GM19467 (cell line): ENCODE results near the gene UBXN6.

Experiments used
- ATAC-seq: cut with Tn5 transposase; IDR thresholded peaks from one replicate; pipeline ENCODE4 v1.9.1; 2021; ENCODE audit warnings: mild to moderate bottlenecking, moderate library complexity; ENCODE audit not compliant: unreplicated experiment

The UBXN6 gene

DNA sequence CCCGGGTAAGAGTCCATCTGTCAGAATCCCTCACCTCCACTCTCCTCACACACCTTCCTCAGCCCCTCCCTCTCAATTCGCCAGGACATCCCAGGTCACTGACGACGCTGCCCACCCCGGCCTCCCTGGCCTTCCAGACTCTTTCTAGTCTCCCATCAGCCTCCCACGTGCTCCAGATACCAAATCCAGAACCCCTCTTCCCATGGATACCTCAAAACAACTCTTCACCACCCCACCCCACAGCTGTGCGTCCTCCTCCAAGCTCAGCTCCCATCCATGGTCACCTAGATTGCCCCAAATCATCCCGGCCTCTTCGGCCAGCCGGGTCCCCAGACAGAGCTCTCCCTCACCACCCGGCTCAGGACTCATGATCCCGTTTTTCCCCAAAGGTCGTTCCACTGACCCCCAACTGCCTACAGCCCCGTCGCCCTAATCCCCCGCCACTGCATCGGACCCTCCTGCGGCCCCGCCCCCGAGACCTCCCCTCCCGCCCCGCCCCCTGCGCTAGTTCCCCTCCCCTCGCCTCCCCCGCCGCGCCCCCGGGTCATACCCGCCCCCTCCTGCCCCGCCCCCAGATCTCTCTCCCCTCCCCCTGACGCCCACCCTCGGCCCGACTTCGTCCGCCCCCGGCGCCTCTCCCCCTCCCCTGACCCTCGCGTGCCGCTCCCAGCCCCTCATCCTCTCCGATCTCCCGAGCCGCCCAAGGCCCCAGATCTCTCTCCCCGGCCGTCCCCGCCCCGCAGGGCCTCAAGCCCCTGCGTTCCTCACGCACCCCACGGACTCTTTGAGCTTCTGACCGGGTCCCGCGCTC is 546 bp downstream of the UBXN6 start:
- peak; percentile 6 for ATAC-seq

DNA sequence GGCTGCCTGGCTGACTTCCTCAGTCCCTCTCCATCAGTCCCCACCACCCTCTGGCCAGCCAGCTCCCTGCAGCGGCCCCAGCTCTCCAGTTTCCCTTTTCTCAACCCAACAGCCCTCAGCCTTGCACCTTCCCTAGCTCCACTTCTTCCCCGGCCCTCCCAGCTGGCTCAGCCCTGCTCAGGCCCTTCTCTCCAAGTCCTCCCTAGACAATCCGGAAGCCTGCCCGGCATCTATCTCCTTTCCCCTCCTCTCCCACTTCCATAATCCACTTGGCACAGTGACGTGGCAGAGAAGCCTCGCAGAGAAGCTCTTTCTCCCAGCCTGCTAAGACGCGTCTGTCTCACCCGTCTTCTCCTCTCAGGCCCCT is 1.1 kb downstream of the UBXN6 start:
- ATAC-seq: no peak

DNA sequence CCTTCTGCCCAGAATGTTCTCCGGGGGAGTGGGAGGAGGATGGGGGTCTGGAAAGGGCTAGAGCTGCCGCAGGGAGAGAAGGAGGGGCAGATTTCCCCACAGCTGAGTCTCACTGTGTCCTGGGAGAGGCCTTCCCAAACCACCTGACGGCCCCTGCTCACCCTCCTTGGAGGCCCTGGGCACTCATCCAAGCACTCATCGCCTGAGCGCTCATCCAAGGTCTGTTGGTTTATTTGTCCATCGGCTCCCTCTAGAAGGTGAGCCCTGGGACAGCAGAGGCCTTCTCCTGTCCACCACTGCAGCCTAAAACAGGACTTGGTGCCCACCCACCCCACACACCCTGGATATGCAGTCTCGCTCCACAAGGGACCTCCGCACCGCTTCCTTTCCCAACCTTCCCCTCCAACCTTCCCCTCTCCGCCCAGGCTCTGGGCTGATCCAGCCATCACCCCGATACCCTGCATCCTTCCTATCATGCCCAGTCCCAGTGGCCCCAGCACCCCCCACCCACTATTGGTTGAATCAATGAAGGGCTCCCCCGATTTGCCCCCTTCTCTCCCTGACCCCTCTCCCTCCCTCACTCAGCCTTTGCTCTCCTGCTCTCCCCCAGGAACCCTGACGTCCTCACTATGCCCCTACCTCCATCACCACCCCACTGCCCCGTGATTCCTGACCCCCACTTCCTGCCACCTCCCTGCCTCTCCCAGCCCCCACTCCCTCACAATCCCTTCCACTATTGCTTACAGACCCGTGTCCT is 1.7 kb downstream of the UBXN6 start:
- no peak for ATAC-seq

DNA sequence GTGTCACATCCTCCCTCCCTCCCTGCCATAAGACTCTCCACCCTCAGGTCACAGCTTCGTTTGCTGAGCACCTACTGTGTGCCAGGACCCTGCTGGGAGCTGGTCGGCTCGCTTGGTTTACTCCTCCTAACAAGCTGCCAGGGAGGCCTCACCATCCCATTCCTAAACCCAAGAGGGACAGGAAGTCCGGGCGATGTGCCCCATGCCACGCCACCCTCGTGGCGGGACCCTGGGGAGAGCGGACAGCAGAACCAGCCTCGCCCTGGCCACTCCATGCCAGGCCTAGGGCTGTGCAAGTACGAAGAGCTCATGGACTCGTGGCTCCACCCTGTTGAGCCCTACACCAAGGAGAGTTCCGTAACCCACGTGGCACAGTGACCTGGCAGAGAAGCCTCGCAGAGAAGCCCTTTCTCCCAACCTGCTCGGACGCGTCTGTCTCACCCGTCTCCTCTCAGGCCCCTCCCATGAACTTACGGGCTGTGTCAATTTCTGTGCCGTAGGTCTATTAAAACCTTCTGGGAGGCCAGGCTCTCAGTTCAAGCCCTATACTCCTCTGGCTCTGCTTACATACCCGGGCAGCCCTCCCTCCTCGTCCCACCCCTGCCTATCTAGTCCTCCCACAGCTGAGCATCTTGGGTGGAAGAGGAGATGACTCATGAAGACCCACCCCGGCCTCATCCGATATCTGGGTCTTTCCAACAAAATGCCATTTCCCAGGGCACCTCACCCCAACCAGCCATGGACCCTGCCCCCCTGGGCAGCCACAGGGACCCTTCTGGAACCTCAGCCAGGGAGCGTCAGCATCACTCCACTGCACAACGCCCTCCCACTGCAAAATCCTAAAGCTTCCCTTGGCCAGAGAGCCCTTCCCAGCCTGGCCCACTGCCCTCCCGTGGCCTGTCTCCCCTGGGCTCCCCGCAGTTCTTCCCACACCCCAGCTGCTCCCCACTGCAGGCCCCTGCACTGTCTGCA is 2.6 kb downstream of the UBXN6 start:
- ATAC-seq: no peak

DNA sequence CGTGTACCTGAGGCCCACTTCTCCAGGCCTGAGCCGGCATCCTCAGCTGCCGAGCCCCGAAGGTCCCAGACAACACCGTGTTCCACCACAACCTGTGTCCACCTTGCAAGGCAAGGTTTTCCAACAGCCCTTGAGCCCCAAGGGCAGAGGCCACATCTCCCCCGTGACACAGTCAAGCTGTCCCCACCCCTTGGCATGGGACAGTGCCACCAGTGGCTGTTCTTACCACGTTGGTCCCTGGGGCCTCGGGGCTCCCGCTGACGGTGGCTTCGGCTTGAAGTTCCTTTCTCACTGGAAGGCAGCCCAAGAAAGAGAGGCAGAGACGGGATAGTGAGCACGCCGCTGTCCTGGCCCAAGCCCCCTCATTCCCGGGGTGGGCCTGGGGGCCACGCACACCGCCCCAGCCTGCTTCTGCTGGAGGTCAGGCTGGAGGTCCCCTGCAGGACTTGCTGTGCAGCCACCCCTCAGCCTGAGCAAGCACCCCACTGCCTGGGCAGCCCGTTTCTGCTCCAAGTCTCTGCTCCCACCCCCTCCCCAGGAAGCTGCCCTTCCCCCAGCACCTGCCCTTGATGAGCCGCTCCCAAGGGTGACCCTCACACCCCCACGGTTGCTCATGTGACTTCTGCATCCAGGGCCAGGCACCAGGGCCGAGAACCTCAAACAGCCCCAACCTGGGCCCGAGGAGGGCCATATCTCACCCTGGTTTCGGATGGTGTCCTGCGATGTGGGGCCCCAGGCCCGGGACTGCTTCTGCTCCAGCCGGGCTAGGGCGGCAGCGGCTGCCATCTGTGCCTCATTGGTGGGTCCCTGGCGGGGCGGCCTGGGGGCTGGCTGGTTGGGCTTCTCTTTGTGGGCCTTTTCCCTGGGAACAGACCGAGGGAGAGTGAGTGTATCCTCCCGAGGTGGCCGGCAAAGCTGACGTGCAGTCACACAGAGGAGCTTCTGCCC is 4.1 kb downstream of the UBXN6 start:
- no peak for ATAC-seq

DNA sequence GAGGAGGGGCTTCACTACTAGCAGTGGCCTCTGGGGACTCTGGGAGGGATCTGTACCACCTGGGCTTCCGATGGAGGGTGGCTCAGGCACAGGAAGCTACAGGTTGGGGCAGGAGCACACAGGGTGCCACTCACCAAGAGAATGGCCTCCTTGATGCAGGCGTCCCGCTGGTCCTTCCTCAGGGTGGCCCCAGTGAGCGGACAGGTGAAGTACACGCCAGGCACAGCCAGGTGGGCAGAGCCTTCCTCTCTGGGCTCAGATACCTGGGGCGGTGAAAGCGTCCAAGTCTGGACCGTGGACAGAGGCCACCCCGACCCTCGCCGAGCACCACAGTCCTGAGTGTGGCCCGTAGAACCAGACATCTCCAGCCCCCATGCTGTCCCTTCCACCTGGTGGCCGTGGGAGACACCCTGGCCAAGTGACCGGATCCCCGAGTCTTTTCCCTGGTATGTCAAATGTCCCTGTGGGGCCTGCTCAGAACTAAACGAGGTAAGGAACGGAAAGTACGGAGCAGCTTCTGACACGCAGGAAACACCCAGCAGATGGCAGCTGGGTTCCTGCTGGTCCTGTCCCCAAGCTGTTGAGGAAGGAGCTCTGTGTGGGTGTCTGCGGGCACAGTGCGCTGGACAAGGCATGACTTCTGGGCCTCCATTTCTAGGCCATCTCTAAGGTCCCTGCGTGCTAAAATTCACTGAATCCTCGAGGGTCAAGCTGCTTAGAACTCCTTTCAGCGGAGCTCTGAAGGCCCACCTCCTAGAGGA is 5.2 kb downstream of the UBXN6 start:
- no peak for ATAC-seq

DNA sequence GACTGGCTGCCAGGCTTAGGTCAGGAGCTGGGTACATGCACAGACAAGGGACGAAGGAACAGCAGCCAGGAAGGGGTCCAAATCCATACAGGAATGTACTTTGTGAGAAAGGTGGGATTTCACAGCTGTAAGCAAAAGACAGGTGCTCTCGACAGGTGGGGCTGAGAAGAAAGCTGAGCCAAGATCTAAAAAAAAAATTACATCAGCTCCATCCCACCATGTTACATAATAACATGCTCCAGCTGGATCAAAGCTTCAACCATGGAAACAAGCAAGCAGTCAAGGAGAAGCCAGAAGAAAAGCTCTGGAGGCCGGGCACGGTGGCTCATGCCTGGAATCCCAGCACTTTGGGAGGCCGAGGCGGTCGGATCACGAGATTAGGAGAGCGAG is 8.0 kb downstream of the UBXN6 start:
- no peak for ATAC-seq

DNA sequence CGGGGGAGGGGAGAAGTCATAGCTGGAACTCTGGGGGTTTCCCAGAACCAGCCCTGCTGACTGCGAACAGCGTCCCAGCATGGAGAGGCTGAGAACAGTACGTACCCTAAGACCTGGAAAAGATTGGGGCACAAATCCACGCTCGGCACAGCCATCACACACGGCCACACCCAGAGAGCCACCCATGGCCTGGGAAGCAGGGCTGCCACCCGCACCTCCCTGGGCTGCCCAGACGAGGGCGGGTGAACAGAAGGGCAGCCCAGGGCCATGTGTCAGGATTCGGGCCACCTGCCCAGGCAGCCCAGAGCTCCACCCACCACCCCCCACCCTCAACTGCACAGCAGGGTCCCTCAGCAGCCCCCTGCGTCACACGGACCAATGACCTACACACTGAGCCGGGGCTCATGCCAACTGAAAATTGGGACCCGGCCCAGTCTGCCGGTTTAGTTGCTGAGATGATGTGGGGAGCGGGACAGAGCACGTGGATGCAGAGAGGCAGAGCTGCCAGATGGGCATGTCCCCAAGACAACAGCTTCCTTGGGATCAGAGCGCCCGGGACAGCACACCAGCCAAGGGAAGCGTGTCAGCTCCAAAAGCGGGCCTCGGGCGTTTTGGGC is 8.5 kb downstream of the UBXN6 start:
- ATAC-seq: no peak

DNA sequence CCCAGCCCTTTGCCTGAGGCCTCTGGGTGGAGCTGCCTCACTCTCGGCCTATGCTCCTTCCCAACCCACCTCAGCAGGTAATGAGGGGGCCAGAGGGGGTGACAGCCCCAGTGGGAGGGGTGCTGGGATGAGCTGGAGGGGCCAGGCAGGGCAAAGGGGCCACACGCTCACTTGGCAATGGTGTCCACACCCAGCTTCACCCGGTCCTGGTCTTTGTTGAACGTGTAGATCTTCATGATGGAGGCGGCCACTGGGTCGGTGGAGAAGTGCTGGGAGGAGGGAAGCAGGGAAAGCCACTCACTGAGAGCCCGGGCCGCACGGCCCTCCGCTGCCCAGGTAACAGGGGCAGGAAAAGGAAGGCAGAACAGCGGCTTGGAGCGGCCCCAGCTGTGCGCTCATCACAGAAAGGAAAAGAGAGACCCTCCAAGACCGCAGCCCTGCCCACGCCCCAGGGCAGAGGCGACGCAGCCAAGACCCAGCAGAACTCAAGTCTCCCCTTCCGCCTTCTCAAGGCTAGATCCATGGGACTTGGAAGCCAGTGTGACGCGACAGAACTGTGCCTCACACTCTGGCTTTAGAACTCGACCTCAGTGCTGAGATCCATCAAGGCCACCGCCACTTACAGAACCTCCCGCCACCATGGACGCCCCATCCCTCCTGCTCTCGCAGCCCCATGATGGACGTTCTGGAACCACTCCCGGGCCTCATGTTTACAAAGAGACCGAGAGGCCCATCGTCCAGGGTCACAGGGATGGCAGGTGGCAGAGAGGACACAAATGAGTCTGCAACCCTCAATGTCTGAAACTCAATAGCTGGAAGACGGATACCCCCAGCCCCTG is 9.2 kb downstream of the UBXN6 start:
- ATAC-seq: no peak

DNA sequence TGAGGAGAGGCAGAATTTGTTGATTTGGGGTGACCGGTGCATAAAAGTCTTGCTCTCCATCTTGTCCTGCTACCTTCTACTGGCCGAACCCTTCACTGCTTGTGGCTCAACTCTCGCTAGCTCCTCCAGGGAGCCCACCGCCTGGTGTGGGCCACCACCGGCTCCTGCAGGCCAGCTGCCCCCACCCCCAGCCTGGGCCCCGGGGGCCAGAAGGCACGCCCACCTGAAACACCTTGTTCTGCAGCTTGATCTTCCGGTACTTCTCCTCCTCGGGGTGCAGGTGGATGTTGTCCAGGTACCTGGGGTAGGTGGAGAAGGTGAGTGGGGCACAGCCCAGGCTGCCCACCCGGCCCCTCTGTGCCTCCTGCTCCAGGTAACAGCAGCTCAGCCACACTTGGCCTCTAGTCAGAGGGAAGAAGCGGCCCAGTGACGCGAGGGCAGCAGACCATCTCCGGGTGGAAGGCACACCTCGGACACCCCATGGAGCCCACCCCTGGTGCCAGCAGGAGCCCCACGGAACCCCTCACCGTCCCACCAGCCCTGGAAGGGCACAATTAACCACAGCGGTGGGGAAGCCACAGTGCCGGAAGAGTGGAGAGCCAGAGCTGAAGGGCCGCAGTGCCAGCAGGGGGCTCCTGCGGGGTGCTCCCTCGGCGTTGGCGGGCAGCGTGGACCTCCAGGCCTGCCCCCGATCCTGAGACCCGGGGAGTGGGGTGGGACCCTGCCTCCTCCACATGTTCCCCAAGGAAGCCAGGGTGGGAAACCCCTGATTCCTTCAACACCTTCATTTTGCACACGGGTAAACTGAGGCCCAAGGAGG is 10.1 kb downstream of the UBXN6 start:
- ATAC-seq: no peak

DNA sequence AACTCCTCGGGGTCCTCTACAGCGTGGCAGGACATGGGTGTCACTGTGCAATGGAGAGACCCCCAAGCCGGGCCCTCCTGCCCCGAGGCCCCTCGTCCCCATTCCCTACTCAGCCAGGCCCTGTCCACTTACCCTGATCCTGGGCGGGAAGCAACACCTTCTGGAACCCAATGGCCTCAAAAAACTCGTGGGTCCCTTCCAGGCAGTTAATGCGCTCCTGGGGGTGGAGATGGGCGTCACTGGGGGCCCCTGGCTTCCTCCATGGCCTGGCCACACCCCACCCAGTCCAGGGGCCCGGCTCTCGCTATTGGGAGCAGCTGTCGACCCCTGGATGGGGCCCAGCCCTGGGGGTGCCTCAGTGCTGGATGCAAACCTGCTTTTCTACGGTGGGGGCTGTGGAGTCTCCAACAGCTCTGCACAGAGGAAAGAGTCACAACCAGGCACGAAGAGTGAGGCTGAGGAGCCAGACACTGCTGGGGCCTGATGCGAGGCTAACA is 10.8 kb downstream of the UBXN6 start:
- no peak for ATAC-seq

DNA sequence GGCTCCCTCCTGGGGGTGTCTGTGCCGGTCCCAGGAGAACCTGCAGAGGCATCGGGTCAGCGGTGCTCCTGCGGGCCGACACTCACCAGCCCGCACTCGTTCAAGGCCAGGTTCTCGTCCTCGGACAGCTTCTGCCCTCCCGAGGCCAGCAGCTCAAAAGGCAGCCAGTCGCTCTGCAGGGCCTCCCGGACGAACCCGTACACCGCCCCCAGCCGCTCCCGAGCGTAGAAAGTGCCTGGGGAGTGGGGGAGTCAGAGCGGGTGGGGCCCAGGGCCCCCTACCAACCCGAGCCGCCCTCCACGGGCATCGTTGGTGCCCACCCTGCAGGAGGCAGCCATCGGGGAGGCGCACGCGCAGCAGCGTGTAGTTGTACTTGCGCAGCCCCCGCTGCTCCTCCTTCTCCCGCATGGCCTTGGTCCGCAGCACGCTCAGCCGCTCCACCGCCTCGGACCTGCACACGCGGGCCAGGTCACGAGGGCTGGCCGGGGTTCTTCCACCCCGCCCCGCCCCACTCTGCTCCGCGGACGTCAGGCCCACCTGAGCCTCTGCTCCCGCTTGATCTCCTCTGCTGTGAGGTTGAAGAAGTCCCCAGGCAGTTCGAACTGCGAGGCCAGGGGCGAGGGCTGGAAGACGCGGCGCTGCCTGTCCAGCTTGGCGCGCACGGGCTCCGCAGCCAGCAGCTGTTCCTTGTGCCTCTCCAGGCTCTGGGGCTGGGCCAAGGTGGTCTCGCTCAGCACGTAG is 11.5 kb downstream of the UBXN6 start:
- ATAC-seq: no peak

DNA sequence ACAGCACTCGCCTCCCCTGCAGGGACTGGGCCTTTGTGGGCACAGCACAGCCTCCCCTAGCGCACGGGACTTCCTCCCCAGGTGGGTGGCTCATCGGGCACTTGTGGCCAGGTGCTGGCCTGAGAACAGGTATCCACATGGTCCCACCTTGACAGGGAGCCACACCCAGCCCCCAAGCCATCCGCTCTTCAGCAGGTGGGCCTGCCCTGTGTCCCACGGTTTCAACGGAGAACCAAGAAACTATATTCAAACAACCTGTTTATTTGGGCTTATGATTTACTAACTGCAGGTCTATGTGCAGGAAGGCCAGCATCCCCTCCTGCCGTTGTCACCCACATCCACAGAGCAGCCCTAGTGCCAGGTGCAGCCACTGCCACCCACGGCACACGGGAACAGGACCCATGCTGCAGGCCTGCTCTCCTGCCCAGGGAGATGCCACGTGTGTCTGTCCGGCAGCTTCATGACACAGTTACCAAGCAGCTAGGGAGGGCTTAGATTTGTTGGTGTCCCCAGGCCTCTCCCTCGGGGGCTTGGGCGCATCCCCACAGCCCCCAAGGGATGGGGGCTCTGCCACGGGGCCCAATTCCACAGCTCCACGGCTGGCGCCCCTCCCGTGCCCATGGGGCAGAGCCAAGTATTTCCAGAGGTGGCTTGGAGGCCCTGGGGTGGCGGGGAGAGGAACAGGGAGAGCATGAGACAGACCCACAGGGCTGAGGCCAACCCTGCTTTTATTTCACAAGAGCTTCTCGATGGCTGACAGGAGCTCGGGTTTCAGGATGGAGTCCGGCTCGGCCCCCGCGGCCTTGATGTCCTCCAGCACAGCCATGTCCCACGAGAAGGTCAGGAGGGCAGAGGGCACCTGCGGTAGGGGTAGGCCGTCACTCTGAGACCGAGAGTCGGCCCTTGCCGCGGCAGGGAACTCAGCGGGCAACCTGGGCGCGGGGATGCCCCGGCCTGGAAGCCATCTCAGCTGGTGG is 12.5 kb downstream of the UBXN6 start:
- no peak for ATAC-seq

DNA sequence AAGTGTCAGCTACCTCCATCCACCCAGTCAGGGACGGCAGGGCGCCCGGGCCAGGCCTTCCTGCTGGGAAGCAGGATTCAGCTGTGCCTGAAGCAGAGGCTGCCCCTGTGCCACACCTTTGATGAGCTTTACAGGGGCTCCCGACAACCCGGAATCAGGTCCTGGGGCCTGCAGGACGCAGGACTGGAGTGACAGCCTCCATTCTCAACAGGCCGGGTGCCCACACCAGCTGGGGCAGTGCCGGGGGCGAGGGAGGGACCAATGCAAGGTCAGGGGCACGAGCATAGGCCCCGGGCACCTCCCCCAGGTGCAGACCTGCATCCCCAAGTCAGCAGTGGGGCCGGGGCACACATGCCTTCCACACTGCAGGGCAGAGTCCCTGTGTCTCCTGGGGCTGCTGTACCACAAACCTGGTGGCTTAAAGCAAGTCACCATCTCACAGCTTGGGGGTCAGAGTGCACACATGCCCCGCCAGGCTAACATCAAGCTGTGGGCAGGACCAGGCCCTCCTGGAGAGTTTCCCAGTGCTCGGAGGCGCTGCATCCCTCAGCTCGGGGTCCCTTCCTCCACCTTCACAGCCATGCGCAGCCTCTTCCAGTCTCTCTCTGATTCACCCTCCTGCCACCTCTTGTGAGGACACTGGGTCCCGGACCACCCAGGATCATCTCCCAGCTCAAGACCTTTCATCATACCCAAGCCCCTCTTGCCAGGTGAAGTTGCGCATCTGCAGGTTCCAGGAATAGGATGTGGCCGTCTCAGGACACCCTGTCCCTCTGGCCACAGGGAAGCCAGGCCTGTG is 13.4 kb downstream of the UBXN6 start:
- no peak for ATAC-seq
